Keratinocyte (primary cell): Measurements from ENCODE around the gene ABI3BP. TPM values are rescaled to one million over a fixed set of nuclear protein-coding genes. Genes with fewer than 3 reads are reported as not detected.

Experiments used
- DNase-seq: peaks from one replicate; pipeline ENCODE4 v3.0.0-alpha.2; 2011; ENCODE audit warnings: low read depth, missing footprints, low spot score
- FAIRE-seq: peaks from 2 replicates; lab custom pipeline; 2011; peaks lifted over from hg19 to GRCh38; lab: Jason Lieb, UNC
- H2AFZ ChIP-seq: 2 replicates; pipeline ENCODE4 v1.6.0; 2012; ENCODE audit warnings: low read length, control low read depth, inconsistent platforms; ENCODE audit not compliant: control insufficient read depth
- H3K27ac ChIP-seq: 2 replicates; pipeline ENCODE4 v1.5.1; 2011; ENCODE audit warnings: low read length; ENCODE audit not compliant: control insufficient read depth, insufficient read depth
- H3K27me3 ChIP-seq: 3 replicates; pipeline ENCODE4 v1.6.0; 2011; ENCODE audit warnings: low read length; ENCODE audit not compliant: control insufficient read depth, insufficient read depth; ENCODE audit errors: extremely low read depth
- H3K36me3 ChIP-seq, 2 experiments: 2 replicates in 1 of 2; 3 replicates in 1 of 2; pipeline ENCODE4 v1.5.1; 2011; ENCODE audit warnings: low read length in 2 of 2, mild to moderate bottlenecking in 1 of 2; ENCODE audit not compliant: control insufficient read depth in 2 of 2, insufficient read depth in 2 of 2; ENCODE audit errors: extremely low read depth in 1 of 2
- H3K4me1 ChIP-seq: 3 replicates; pipeline ENCODE4 v1.5.1; 2011; ENCODE audit warnings: low read length; ENCODE audit not compliant: control insufficient read depth, insufficient read depth; ENCODE audit errors: extremely low read depth
- H3K4me2 ChIP-seq: 3 replicates; pipeline ENCODE4 v1.6.0; 2011; ENCODE audit warnings: low read depth, low read length; ENCODE audit not compliant: control insufficient read depth, insufficient read depth; ENCODE audit errors: extremely low read depth
- H3K4me3 ChIP-seq, 3 experiments: fragments of 200-600 bp in 1 of 3; sonication (generic) in 1 of 3; 2 replicates in 2 of 3; 3 replicates in 1 of 3; pipeline ENCODE4 v1.5.1; 2011 to 2016; ENCODE audit warnings: low read length in 3 of 3, mild to moderate bottlenecking in 3 of 3, control low read depth in 2 of 3, inconsistent platforms in 1 of 3, low read depth in 1 of 3, mixed read lengths in 1 of 3, mixed run types in 1 of 3, moderate library complexity in 1 of 3; ENCODE audit not compliant: control insufficient read depth in 2 of 3, insufficient read depth in 2 of 3; ENCODE audit errors: extremely low read depth in 1 of 3
- H3K79me2 ChIP-seq: 2 replicates; pipeline ENCODE4 v1.6.0; 2012; ENCODE audit warnings: low read length; ENCODE audit not compliant: control insufficient read depth, insufficient read depth
- H3K9ac ChIP-seq: 3 replicates; pipeline ENCODE4 v1.6.0; 2011; ENCODE audit warnings: low read length; ENCODE audit not compliant: control insufficient read depth, insufficient read depth; ENCODE audit errors: extremely low read depth
- H3K9me1 ChIP-seq: 3 replicates; pipeline ENCODE4 v1.6.0; 2011; ENCODE audit warnings: low read length; ENCODE audit not compliant: control insufficient read depth, insufficient read depth; ENCODE audit errors: extremely low read depth
- H3K9me3 ChIP-seq: 2 replicates; pipeline ENCODE4 v1.5.1; 2012; ENCODE audit warnings: low read depth, low read length; ENCODE audit not compliant: control insufficient read depth
- H4K20me1 ChIP-seq: 3 replicates; pipeline ENCODE4 v1.6.0; 2011; ENCODE audit warnings: low read length; ENCODE audit not compliant: control insufficient read depth, insufficient read depth; ENCODE audit errors: extremely low read depth
- CTCF ChIP-seq, 3 experiments: IDR thresholded peaks in 1 of 3; conservative IDR thresholded peaks in 1 of 3; optimal IDR thresholded peaks in 1 of 3; 2 replicates in 2 of 3; 3 replicates in 1 of 3; pipeline versions ENCODE3 to v1.5.1; 2011; ENCODE audit warnings: low read length in 3 of 3, mild to moderate bottlenecking in 3 of 3, moderate library complexity in 2 of 3, control low read depth in 1 of 3, inconsistent platforms in 1 of 3; ENCODE audit not compliant: insufficient read depth in 2 of 3; ENCODE audit errors: extremely low read depth in 1 of 3
- EZH2 ChIP-seq: IDR thresholded peaks from one replicate; pipeline ENCODE4 v1.6.1; 2012; ENCODE audit warnings: inconsistent platforms, mild to moderate bottlenecking, low read length, moderate library complexity
- dilution Hi-C: fragments of 300-500 bp; cut with MboI; formaldehyde crosslinking; loops from one replicate; pipeline ENCODE4 v1.7.0; 2020; ENCODE audit warnings: low sequenced_read_pairs; ENCODE audit not compliant: extremely low pct_ligation_motif_present
- polyA plus RNA-seq, 5 experiments: library from polyadenylated mRNA; depleted of rRNA in 3 of 5; stranded (reverse) in 3 of 5; stranded (forward) in 1 of 5; unstranded in 1 of 5; fragments of >200 nt; gene quantifications; 1 replicate in 1 of 5; 2 replicates in 3 of 5; 3 replicates in 1 of 5; pipeline versions ENCODE4 v1.2.1 to v1.2.3, GENCODE V29; 2011 to 2012; ENCODE audit warnings: missing spikeins in 2 of 5, low read depth in 1 of 5, low replicate concordance in 1 of 5

ABI3BP gene
- polyA plus RNA-seq, 1 donor (not counting 4 experiments of a cell fraction or from before 2014, with no cell fraction given): 0.59 TPM

DNA sequence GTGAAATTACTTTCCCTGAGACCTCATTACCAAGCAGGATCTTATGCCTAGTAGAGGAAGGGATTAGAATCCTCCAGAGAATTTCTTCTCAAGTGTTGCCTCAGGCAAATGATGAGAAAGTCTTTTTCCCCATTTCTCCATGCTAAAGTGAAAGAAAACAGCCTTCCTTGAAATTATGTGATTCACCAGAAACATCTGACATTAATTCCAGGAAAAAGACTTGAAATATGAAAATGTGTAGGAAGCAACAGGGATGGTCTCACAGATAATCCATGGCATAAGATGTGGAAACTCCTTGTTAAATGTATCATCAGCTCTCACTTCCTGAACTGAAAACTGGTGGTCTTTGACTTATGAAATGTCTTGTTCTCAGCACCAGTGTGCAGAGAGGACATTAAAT is 17.9 kb upstream of the ABI3BP start:
- Histone ChIP-seq H3K27ac (peak overlapping the region; percentile 77), H3K4me1 (peaks cover 21% of the 10 kb centered on the region), H3K9ac (no peak overlapping the region), H3K79me2 (no peaks in the 10 kb centered on the region), H4K20me1 (no peaks in the 10 kb centered on the region), H3K9me3 (peaks cover 4% of the 10 kb centered on the region), H3K9me1 (no peaks in the 10 kb centered on the region), H3K4me3 (no peak overlapping the region), H3K36me3 (no peaks in the 10 kb centered on the region), H3K4me2 (no peak overlapping the region), H2AFZ (no peak overlapping the region), H3K27me3 (no peaks in the 10 kb centered on the region)
- no peak for TF ChIP-seq CTCF (optimal IDR thresholded peaks at IDR 0.05 in 1 of 3, IDR thresholded peaks at IDR 0.05 in 1 of 3, conservative IDR thresholded peaks at IDR 0.05 in 1 of 3; ENCODE audit: extremely low read depth in 1 of 3, insufficient read depth in 2 of 3, low read length in 3 of 3)
- no peak for TF ChIP-seq EZH2
- dilution Hi-C loops: no loop called here
- FAIRE-seq (no peak), DNase-seq (no peak)

DNA sequence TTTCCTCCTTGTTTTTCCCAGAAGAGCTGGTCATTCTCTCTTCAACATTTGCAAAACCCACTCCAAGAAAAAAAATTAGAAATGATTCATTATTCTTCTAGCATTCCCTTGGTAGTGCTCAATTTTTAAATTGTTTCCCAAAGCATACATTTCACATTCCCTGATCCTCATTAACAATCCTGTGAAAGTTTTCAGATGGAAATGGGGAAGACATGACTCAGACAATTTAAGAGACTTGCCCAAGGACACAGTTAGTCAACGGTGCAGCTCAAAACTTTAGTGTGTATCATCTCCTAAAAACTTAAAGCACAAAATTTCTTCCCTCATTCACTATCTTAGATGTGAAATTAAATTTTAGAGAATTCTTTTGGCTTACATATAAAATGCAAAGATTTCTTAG is 17.1 kb upstream of the ABI3BP start:
- TF ChIP-seq EZH2 (no peak), CTCF (optimal IDR thresholded peaks at IDR 0.05 in 1 of 3, IDR thresholded peaks at IDR 0.05 in 1 of 3, conservative IDR thresholded peaks at IDR 0.05 in 1 of 3; ENCODE audit: extremely low read depth in 1 of 3, insufficient read depth in 2 of 3, low read length in 3 of 3) (no peak)
- Histone ChIP-seq H2AFZ (peak overlapping the region; percentile 17), H3K27me3 (no peaks in the 10 kb centered on the region), H3K79me2 (no peaks in the 10 kb centered on the region), H3K4me2 (no peak overlapping the region), H3K9me3 (peaks cover 4% of the 10 kb centered on the region), H3K4me1 (peaks cover 21% of the 10 kb centered on the region), H3K9ac (no peak overlapping the region), H4K20me1 (no peaks in the 10 kb centered on the region), H3K27ac (peak overlapping the region; percentile 77), H3K36me3 (no peaks in the 10 kb centered on the region), H3K9me1 (no peaks in the 10 kb centered on the region), H3K4me3 (no peak overlapping the region)
- DNase-seq: peak; percentile 32
- FAIRE-seq: no peak
- dilution Hi-C loops: no loop called here
